Measurements from ENCODE around the gene MEF2A.
"Not testable (repeated sequence)": the region's sequence is repeated elsewhere in the genome, so short reads cannot be mapped to it uniquely, and the experiment has no call there.

Gene MEF2A

DNA sequence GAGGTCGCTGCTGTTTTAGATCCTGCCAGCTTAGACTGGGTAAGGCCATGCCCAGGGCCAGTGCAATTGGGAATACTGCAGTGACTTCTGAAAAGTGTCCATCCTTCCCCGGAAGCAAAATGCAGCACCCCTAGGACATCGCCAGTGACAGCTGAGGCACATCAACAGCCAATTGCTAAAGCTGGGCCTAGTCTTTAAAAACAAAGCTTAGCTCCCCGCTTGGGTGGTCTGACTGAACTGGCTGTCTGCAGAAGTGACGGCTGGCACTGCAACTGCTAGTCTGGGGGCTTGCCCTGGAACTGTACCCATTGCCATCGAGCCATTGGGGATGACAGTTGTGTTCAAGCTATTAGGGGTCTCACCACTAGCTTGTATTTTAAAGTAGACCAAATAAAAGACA lies 163.1 kb downstream of the MEF2A start:
- no peak overlapping the region for H3K4me3 ChIP-seq
- no peak for DNase-seq (ENCODE audit: low read depth, low spot score)
- no peaks in the 10 kb centered on the region for H3K36me3 ChIP-seq (ENCODE audit: insufficient read depth, low read length)
- no peaks in the 10 kb centered on the region for H3K9me3 ChIP-seq (ENCODE audit: low read depth, low read length)
- H3K9ac ChIP-seq (ENCODE audit: insufficient read length): no peak overlapping the region
- H3K27ac ChIP-seq: no peak overlapping the region
- no peak for TF ChIP-seq FOXP2 (optimal IDR thresholded peaks at IDR 0.05; ENCODE audit: control extremely low read depth, extremely low read length, insufficient read depth)
- TF ChIP-seq EZH2 (IDR thresholded peaks at IDR 0.05): no peak
- no peak for TF ChIP-seq POLR2AphosphoS5 (IDR thresholded peaks at IDR 0.05; ENCODE audit: borderline replicate concordance, low read depth, low read length)

DNA sequence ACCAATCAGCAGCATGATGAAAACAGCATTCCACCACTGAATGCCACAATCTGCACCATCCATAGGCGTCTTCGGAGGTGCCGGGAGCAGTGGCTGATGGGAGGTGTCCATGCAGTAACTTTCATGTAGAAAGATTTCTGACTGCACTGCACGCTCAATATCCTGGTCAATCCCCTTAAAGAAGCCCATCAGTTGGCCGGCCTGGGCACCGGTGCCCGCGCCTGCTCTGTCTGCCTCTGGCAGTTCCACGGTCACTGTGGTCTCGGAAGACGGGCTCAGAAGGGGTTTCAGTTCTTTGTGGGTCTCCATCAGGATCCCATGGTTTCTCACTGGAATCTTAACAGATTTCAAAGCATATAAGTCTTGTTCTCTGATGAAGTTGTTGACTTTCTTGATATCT lies 163.5 kb downstream of the MEF2A start:
- no peak overlapping the region for H3K27ac ChIP-seq
- no peaks in the 10 kb centered on the region for H3K36me3 ChIP-seq (ENCODE audit: insufficient read depth, low read length)
- TF ChIP-seq POLR2AphosphoS5 (IDR thresholded peaks at IDR 0.05; ENCODE audit: borderline replicate concordance, low read depth, low read length) (no peak), FOXP2 (optimal IDR thresholded peaks at IDR 0.05; ENCODE audit: control extremely low read depth, extremely low read length, insufficient read depth) (no peak), EZH2 (IDR thresholded peaks at IDR 0.05) (no peak)
- no peak overlapping the region for H3K4me3 ChIP-seq
- DNase-seq (ENCODE audit: low read depth, low spot score): no peak
- no peak overlapping the region for H3K9ac ChIP-seq (ENCODE audit: insufficient read length)
- no peaks in the 10 kb centered on the region for H3K9me3 ChIP-seq (ENCODE audit: low read depth, low read length)

DNA sequence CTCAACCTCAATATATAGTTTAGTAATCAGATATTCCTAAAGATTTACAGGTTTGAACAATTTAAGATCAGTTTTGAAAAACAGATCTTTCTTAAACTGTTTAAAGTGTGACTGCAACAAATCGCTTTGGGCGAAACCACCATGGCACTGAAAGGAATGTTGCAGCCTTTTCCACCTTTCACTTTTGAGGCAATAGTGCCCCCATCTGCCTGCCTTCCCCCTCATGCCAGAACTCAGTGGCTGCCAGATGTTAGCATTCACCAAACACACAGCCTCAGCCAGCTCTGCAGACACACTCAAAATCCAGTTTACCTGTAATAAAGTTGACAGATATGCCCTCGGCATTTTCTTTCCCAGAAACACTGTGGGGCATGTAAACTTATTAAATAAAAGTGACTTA lies 164.1 kb downstream of the MEF2A start:
- H3K4me3 ChIP-seq: no peak overlapping the region; the same call in 1 of the 2 replicates

GRCh38 chr15:99731336-99732123 lies 165.7 kb downstream of the MEF2A start:
- Histone ChIP-seq H3K27ac (no peak overlapping the region), H3K4me3 (peak overlapping the region; percentile 86), H3K9me3 (ENCODE audit: low read depth, low read length) (no peaks in the 10 kb centered on the region), H3K36me3 (ENCODE audit: insufficient read depth, low read length) (no peaks in the 10 kb centered on the region), H3K9ac (ENCODE audit: insufficient read length) (peak overlapping the region; percentile 28)
- TF ChIP-seq EZH2 (IDR thresholded peaks at IDR 0.05) (no peak), POLR2AphosphoS5 (IDR thresholded peaks at IDR 0.05; ENCODE audit: borderline replicate concordance, low read depth, low read length) (no peak), FOXP2 (optimal IDR thresholded peaks at IDR 0.05; ENCODE audit: control extremely low read depth, extremely low read length, insufficient read depth) (no peak)
- DNase-seq (ENCODE audit: low read depth, low spot score): no peak

More for the DNA sequence above, 164.1 kb downstream of the MEF2A start:
- no peaks in the 10 kb centered on the region for H3K36me3 ChIP-seq (ENCODE audit: insufficient read depth, low read length)
- TF ChIP-seq EZH2 (IDR thresholded peaks at IDR 0.05) (no peak), FOXP2 (optimal IDR thresholded peaks at IDR 0.05; ENCODE audit: control extremely low read depth, extremely low read length, insufficient read depth) (no peak), POLR2AphosphoS5 (IDR thresholded peaks at IDR 0.05; ENCODE audit: borderline replicate concordance, low read depth, low read length) (no peak)
- no peaks in the 10 kb centered on the region for H3K9me3 ChIP-seq (ENCODE audit: low read depth, low read length)
- H3K27ac ChIP-seq: no peak overlapping the region
- DNase-seq (ENCODE audit: low read depth, low spot score): peak; percentile 37
- no peak overlapping the region for H3K9ac ChIP-seq (ENCODE audit: insufficient read length)

GRCh38 chr15:99732124-99732750 lies 166.5 kb downstream of the MEF2A start:
- no peak overlapping the region for H3K27ac ChIP-seq

GRCh38 chr15:99732751-99733267 lies 167.0 kb downstream of the MEF2A start:
- H3K36me3 ChIP-seq (ENCODE audit: insufficient read depth, low read length): no peaks in the 10 kb centered on the region
- TF ChIP-seq POLR2AphosphoS5 (IDR thresholded peaks at IDR 0.05; ENCODE audit: borderline replicate concordance, low read depth, low read length): no peak
- TF ChIP-seq FOXP2 (optimal IDR thresholded peaks at IDR 0.05; ENCODE audit: control extremely low read depth, extremely low read length, insufficient read depth): no peak
- TF ChIP-seq EZH2 (IDR thresholded peaks at IDR 0.05): no peak
- peak overlapping the region; percentile 86 for H3K4me3 ChIP-seq
- H3K9me3 ChIP-seq (ENCODE audit: low read depth, low read length): no peaks in the 10 kb centered on the region
- no peak overlapping the region for H3K27ac ChIP-seq
- DNase-seq (ENCODE audit: low read depth, low spot score): no peak
- H3K9ac ChIP-seq (ENCODE audit: insufficient read length): peak overlapping the region; percentile 49

More at GRCh38 chr15:99732124-99732750, 166.5 kb downstream of the MEF2A start:
- Histone ChIP-seq H3K36me3 (ENCODE audit: insufficient read depth, low read length) (no peaks in the 10 kb centered on the region), H3K9me3 (ENCODE audit: low read depth, low read length) (no peaks in the 10 kb centered on the region), H3K9ac (ENCODE audit: insufficient read length) (peak overlapping the region; percentile 49), H3K4me3 (peak overlapping the region; percentile 86)
- no peak for DNase-seq (ENCODE audit: low read depth, low spot score)
- TF ChIP-seq FOXP2 (optimal IDR thresholded peaks at IDR 0.05; ENCODE audit: control extremely low read depth, extremely low read length, insufficient read depth): no peak
- no peak for TF ChIP-seq EZH2 (IDR thresholded peaks at IDR 0.05)
- TF ChIP-seq POLR2AphosphoS5 (IDR thresholded peaks at IDR 0.05; ENCODE audit: borderline replicate concordance, low read depth, low read length): no peak

- H3K9me3 ChIP-seq (ENCODE audit: low read depth, low read length): no peaks in the 10 kb centered on the region
- H3K4me3 ChIP-seq: peak within 1 kb of the TSS; percentile 86
- DNase-seq (ENCODE audit: low read depth, low spot score): peak; percentile 56
- H3K27ac ChIP-seq: peak within 1 kb of the TSS; percentile 77
- H3K36me3 ChIP-seq (ENCODE audit: insufficient read depth, low read length): no peaks in the 10 kb centered on the region
- no peak for TF ChIP-seq EZH2 (IDR thresholded peaks at IDR 0.05)
- peak; percentile 88 for TF ChIP-seq POLR2AphosphoS5 (IDR thresholded peaks at IDR 0.05; ENCODE audit: borderline replicate concordance, low read depth, low read length)
- H3K9ac ChIP-seq (ENCODE audit: insufficient read length): peak within 1 kb of the TSS; percentile 89
Observed at GRCh38 chr15:99733268-99734039, 167.7 kb downstream of the MEF2A start, which contains the start of gene LYSMD4. TSS of gene LYSMD4 (minus strand) at chr15:99733437. CDS start at chr15:99731999, 1,438 bp downstream.

GRCh38 chr15:99734040-99734291 lies 168.2 kb downstream of the MEF2A start:
- DNase-seq (ENCODE audit: low read depth, low spot score); H3K36me3 ChIP-seq (ENCODE audit: insufficient read depth, low read length); H3K9me3 ChIP-seq (ENCODE audit: low read depth, low read length): not testable (repeated sequence)
- Histone ChIP-seq H3K4me3 (peak overlapping the region; percentile 86), H3K27ac (peak overlapping the region; percentile 77; the same call in 1 of the 2 replicates), H3K9ac (ENCODE audit: insufficient read length) (peak overlapping the region; percentile 89)

Data from SK-N-MC (cell line).